Skeletal muscle tissue (tissue), 4 donors: ENCODE data around the gene USH2A. TPM values are rescaled to one million over a fixed set of nuclear protein-coding genes. Genes with fewer than 3 reads are reported as not detected.

Source experiments
- H3K27ac ChIP-seq: one replicate; pipeline ENCODE4 v1.7.0; 2013; ENCODE audit warnings: mild to moderate bottlenecking, low read depth, low read length, inconsistent platforms
- H3K27me3 ChIP-seq, 3 donors: one replicate each; pipeline ENCODE4 v1.7.0; 2013; ENCODE audit warnings: low read length in 3 of 3; ENCODE audit not compliant: control insufficient read depth in 3 of 3, insufficient read depth in 3 of 3
- H3K36me3 ChIP-seq, 3 donors: one replicate each; pipeline ENCODE4 v1.7.0; 2013; ENCODE audit warnings: low read length in 3 of 3; ENCODE audit not compliant: control insufficient read depth in 3 of 3, insufficient read depth in 3 of 3
- H3K4me1 ChIP-seq, 3 donors: one replicate each; pipeline ENCODE4 v1.7.0; 2013; ENCODE audit warnings: low read length in 3 of 3, mild to moderate bottlenecking in 3 of 3; ENCODE audit not compliant: control insufficient read depth in 3 of 3, insufficient read depth in 3 of 3
- H3K4me3 ChIP-seq, 3 donors: one replicate each; pipeline ENCODE4 v1.7.0; 2013; ENCODE audit warnings: low read length in 3 of 3
- H3K9ac ChIP-seq, 3 donors: one replicate each; pipeline ENCODE4 v1.7.0; 2013; ENCODE audit warnings: low read length in 3 of 3, mild to moderate bottlenecking in 3 of 3, moderate library complexity in 2 of 3, low read depth in 1 of 3
- H3K9me3 ChIP-seq, 3 donors: one replicate each; pipeline ENCODE4 v1.7.0; 2013; ENCODE audit warnings: low read length in 3 of 3; ENCODE audit not compliant: control insufficient read depth in 3 of 3
- total RNA-seq: library from RNA; depleted of rRNA; stranded (reverse); fragments of >200 nt; gene quantifications from one replicate; pipeline ENCODE4 v1.2.3, GENCODE V29; 2014
- donor health status: Osteomylitis.

USH2A gene
- total RNA-seq, 1 donor from 2014 or later = 0.52 TPM

- Histone ChIP-seq H3K4me3 (no peak overlapping the region), H3K9me3 (no peaks in the 10 kb centered on the region), H3K27me3 (no peaks in the 10 kb centered on the region), H3K36me3 (no peaks in the 10 kb centered on the region), H3K4me1 (no peaks in the 10 kb centered on the region), H3K27ac (no peak overlapping the region), H3K9ac (no peak overlapping the region)
Measured at GRCh38 chr1:215900684-215901083, 522.6 kb downstream of the USH2A start.

GRCh38 chr1:215899901-215900300 lies 523.3 kb downstream of the USH2A start:
- no peak overlapping the region for H3K9ac ChIP-seq
- H3K4me1 ChIP-seq = no peaks in the 10 kb centered on the region
- H3K27ac ChIP-seq = no peak overlapping the region
- no peaks in the 10 kb centered on the region for H3K36me3 ChIP-seq
- no peaks in the 10 kb centered on the region for H3K9me3 ChIP-seq
- no peak overlapping the region for H3K4me3 ChIP-seq
- H3K27me3 ChIP-seq = no peaks in the 10 kb centered on the region

GRCh38 chr1:215895893-215896292 lies 527.4 kb downstream of the USH2A start:
- Histone ChIP-seq H3K9ac (no peak overlapping the region), H3K36me3 (no peaks in the 10 kb centered on the region), H3K27ac (no peak overlapping the region), H3K4me1 (no peaks in the 10 kb centered on the region), H3K4me3 (no peak overlapping the region), H3K27me3 (no peaks in the 10 kb centered on the region), H3K9me3 (no peaks in the 10 kb centered on the region)

DNA sequence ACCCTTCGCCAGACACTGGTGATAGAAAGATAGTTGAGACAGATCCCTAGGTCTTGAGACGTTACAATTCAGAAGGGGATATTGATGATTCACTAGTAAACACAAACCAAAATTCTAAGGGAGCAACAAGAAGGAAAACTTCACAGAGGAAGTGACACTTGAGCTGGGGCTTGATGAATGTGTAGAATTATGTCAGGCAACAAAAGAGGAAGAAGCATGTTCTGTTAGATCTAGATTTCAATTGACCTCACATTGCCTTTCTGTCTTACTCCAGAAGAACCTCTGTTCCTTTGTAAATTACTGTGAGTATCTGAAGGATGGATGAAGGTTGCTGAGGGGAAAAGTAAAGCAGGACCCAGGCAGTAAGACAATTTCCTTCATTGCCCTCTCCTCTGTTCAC lies 528.0 kb downstream of the USH2A start:
- no peak overlapping the region for H3K9ac ChIP-seq
- no peaks in the 10 kb centered on the region for H3K4me1 ChIP-seq
- H3K27me3 ChIP-seq = no peaks in the 10 kb centered on the region
- no peaks in the 10 kb centered on the region for H3K9me3 ChIP-seq
- no peaks in the 10 kb centered on the region for H3K36me3 ChIP-seq
- H3K27ac ChIP-seq = no peak overlapping the region
- no peak overlapping the region for H3K4me3 ChIP-seq

- Histone ChIP-seq H3K36me3 (no peaks in the 10 kb centered on the region), H3K9me3 (no peaks in the 10 kb centered on the region), H3K4me3 (no peak overlapping the region), H3K27me3 (no peaks in the 10 kb centered on the region), H3K9ac (no peak overlapping the region), H3K27ac (no peak overlapping the region), H3K4me1 (no peaks in the 10 kb centered on the region)
Measured at GRCh38 chr1:215894617-215895016, 528.6 kb downstream of the USH2A start.

DNA sequence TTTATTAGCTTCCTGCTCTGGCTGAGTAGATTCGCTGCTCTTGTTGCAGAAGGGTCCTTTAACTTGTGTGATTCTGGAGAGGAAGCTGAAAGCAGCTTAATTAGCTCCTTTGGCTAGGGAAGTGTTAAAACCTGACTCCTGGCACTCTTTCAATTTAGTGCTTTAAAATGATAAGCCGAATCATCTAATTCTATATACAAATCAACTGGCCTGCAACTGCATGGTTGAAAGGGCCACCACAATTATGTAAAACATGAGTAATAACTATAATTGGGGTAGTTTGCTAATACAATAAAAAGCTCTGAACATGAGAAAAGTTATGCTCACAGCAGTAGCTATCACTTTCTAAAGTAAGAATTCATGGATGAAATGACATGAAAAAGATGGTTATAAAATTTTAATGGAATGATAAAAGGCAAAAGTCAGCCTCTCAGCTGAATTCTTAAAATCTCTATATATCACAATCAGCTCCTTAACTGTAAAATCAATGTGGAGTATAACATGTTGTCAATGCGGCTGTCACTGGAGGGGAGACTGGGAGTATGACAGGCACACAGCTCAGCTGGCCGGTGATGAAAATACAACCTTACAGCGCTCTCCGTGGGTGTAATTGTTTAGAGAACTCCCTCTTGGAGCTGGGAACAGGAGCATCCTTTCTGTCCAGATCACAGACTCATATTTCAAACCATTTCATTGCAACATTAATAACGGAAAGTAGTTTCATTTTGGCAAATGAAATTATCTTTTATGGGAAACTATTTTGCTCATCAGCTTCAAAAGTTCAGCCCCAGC lies 531.8 kb downstream of the USH2A start:
- no peaks in the 10 kb centered on the region for H3K27me3 ChIP-seq
- H3K36me3 ChIP-seq = no peaks in the 10 kb centered on the region

GRCh38 chr1:215890438-215890837 lies 532.8 kb downstream of the USH2A start:
- Histone ChIP-seq H3K27ac (no peak overlapping the region), H3K36me3 (no peaks in the 10 kb centered on the region), H3K27me3 (no peaks in the 10 kb centered on the region), H3K9ac (no peak overlapping the region), H3K9me3 (no peaks in the 10 kb centered on the region), H3K4me3 (no peak overlapping the region), H3K4me1 (no peaks in the 10 kb centered on the region)

More for the DNA sequence above, 531.8 kb downstream of the USH2A start:
- no peaks in the 10 kb centered on the region for H3K9me3 ChIP-seq
- H3K4me3 ChIP-seq = no peak overlapping the region
- H3K4me1 ChIP-seq = no peaks in the 10 kb centered on the region
- H3K27ac ChIP-seq = no peak overlapping the region
- H3K9ac ChIP-seq = no peak overlapping the region

DNA sequence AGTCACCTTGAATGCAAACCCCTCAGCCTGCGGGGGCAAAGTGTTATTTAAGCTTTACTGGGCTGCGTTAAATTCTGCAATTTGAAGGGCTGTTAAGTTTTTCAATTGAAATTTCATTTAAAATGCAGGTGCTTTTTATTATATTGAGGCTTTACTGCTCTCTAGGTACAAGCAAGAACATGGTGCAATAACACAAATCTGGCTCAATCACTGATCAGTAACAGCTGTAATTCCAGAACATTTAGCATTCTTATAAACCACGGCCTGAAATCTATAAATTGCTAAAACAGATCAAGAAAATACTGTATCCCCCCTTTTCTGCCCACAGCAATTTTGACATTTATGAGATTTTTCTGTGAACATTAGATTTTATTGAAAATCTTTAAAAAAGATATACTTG lies 533.4 kb downstream of the USH2A start:
- Histone ChIP-seq H3K27ac (no peak overlapping the region), H3K27me3 (no peaks in the 10 kb centered on the region), H3K9me3 (no peaks in the 10 kb centered on the region), H3K36me3 (no peaks in the 10 kb centered on the region), H3K4me1 (no peaks in the 10 kb centered on the region), H3K9ac (no peak overlapping the region), H3K4me3 (no peak overlapping the region)

- no peak overlapping the region for H3K4me3 ChIP-seq
- H3K27ac ChIP-seq = no peak overlapping the region
- H3K9ac ChIP-seq = no peak overlapping the region
- H3K36me3 ChIP-seq = no peaks in the 10 kb centered on the region
- no peaks in the 10 kb centered on the region for H3K27me3 ChIP-seq
- H3K4me1 ChIP-seq = no peaks in the 10 kb centered on the region
- H3K9me3 ChIP-seq = no peaks in the 10 kb centered on the region
Measured at GRCh38 chr1:215888159-215888558, 535.1 kb downstream of the USH2A start.

DNA sequence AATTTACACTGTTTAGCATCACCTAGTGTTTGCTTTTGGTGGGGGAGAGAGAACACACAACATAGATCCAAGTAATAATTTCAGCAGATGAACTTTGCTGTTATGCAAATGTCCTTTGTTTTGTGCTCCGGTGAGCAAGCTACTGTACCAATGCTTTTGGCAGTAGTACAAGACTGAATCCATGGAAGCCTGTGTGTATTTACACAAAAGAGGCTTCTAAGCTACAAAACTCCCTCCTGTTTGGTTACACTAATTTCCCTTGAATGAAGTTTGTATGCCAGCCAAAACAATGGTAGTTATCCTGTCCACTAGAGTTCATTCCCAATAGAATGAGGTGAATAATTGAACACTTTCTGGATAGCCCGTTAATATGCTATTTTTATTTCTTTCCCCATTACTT lies 535.6 kb downstream of the USH2A start:
- no peaks in the 10 kb centered on the region for H3K4me1 ChIP-seq
- H3K27ac ChIP-seq = no peak overlapping the region
- H3K36me3 ChIP-seq = no peaks in the 10 kb centered on the region
- H3K9me3 ChIP-seq = no peaks in the 10 kb centered on the region
- H3K9ac ChIP-seq = no peak overlapping the region
- H3K4me3 ChIP-seq = no peak overlapping the region
- H3K27me3 ChIP-seq = no peaks in the 10 kb centered on the region
